Kidney epithelial cell (primary cell): ENCODE measurements around the gene MTARC2. TPM values are rescaled to one million over a fixed set of nuclear protein-coding genes. Genes with fewer than 3 reads are reported as not detected.

Experiments used
- DNase-seq: peaks from one replicate; pipeline ENCODE4 v3.0.0-alpha.2; 2010; ENCODE audit warnings: low read depth
- H3K27me3 ChIP-seq: 2 replicates; pipeline ENCODE4 v1.6.0; 2011; ENCODE audit warnings: low read length; ENCODE audit not compliant: control insufficient read depth, insufficient read depth
- H3K36me3 ChIP-seq: 2 replicates; pipeline ENCODE4 v1.5.1; 2011; ENCODE audit warnings: low read length; ENCODE audit not compliant: control insufficient read depth, insufficient read depth
- H3K4me3 ChIP-seq: 2 replicates; pipeline ENCODE4 v1.5.1; 2011; ENCODE audit warnings: low read depth, mild to moderate bottlenecking, control low read depth, low read length
- CTCF ChIP-seq: IDR thresholded peaks from 2 replicates; pipeline ENCODE4 v1.5.1; 2011; ENCODE audit warnings: mild to moderate bottlenecking, moderate library complexity, low read length, control low read depth, inconsistent platforms; ENCODE audit not compliant: insufficient read depth, poor library complexity, severe bottlenecking
- total RNA-seq: library from RNA; depleted of rRNA; stranded (reverse); fragments of >200 nt; gene quantifications from 2 replicates; pipeline ENCODE4 v1.2.3, GENCODE V29; 2015

Gene MTARC2
- total RNA-seq, 1 donor from 2014 or later = 8.9 TPM

- no peaks in the 10 kb centered on the region for H3K36me3 ChIP-seq
- no peak for DNase-seq
- H3K27me3 ChIP-seq = no peaks in the 10 kb centered on the region
- peak; percentile 15 for TF ChIP-seq CTCF
- H3K4me3 ChIP-seq = no peak overlapping the region
Measured at GRCh38 chr1:220726634-220727033, 21.5 kb upstream of the MTARC2 start.

- no peak for DNase-seq
- no peaks in the 10 kb centered on the region for H3K27me3 ChIP-seq
- TF ChIP-seq CTCF = no peak
- H3K36me3 ChIP-seq = no peaks in the 10 kb centered on the region
- H3K4me3 ChIP-seq = no peak overlapping the region
Measured at GRCh38 chr1:220727519-220727918, 20.6 kb upstream of the MTARC2 start.

- Histone ChIP-seq H3K36me3 (no peaks in the 10 kb centered on the region), H3K4me3 (no peak overlapping the region), H3K27me3 (no peaks in the 10 kb centered on the region)
- TF ChIP-seq CTCF = no peak
- no peak for DNase-seq
Measured at GRCh38 chr1:220730486-220730885, 17.6 kb upstream of the MTARC2 start.

GRCh38 chr1:220732137-220732536 is 16.0 kb upstream of the MTARC2 start:
- Histone ChIP-seq H3K36me3 (no peaks in the 10 kb centered on the region), H3K27me3 (no peaks in the 10 kb centered on the region), H3K4me3 (no peak overlapping the region)
- DNase-seq = no peak
- no peak for TF ChIP-seq CTCF

GRCh38 chr1:220732621-220733020 is 15.5 kb upstream of the MTARC2 start:
- Histone ChIP-seq H3K4me3 (no peak overlapping the region), H3K27me3 (no peaks in the 10 kb centered on the region), H3K36me3 (no peaks in the 10 kb centered on the region)
- no peak for DNase-seq
- TF ChIP-seq CTCF = no peak

GRCh38 chr1:220733086-220733601 is 15.0 kb upstream of the MTARC2 start:
- DNase-seq = peak; percentile 61
- H3K36me3 ChIP-seq = no peaks in the 10 kb centered on the region
- no peak overlapping the region for H3K4me3 ChIP-seq
- peak; percentile 89 for TF ChIP-seq CTCF
- no peaks in the 10 kb centered on the region for H3K27me3 ChIP-seq
